Activated naive CD4-positive, alpha-beta T cell treated with anti-CD3 and anti-CD28 coated beads, Interleukin-2, amount 50 U/mL, for 72 hours (primary cell): ENCODE data around the gene SRRM4. TPM values are rescaled to one million over a fixed set of nuclear protein-coding genes. Genes with fewer than 3 reads are reported as not detected.

ENCODE experiments used
- ATAC-seq, 2 donors: fragments of 150-1000 bp; cut with Tn5 transposase; 2 replicates each; pipeline ENCODE4 v1.10.0; 2021; ENCODE audit warnings: mild to moderate bottlenecking in 2 of 2, moderate library complexity in 2 of 2
- DNase-seq, 2 donors: peaks; one replicate each; pipeline ENCODE4 v3.0.0; 2021 to 2022; ENCODE audit warnings: low spot score in 2 of 2
- H3K27ac Mint-ChIP-seq, 2 donors: one replicate each; pipeline ENCODE4 v1.8.0; 2022; ENCODE audit warnings: mild to moderate bottlenecking in 2 of 2, mixed read lengths in 2 of 2
- H3K36me3 Mint-ChIP-seq, 2 donors: one replicate each; pipeline ENCODE4 v1.8.0; 2022; ENCODE audit warnings: mixed read lengths in 2 of 2
- H3K9me3 Mint-ChIP-seq, 2 donors: one replicate each; pipeline ENCODE4 v1.8.0; 2022; ENCODE audit warnings: mixed read lengths in 2 of 2
- total RNA-seq, 2 donors: library from RNA; stranded (reverse); gene quantifications; one replicate each; pipeline ENCODE4 v1.2.3, GENCODE V29; 2022

The SRRM4 gene
- total RNA-seq, 2 donors from 2014 or later = not detected

DNA sequence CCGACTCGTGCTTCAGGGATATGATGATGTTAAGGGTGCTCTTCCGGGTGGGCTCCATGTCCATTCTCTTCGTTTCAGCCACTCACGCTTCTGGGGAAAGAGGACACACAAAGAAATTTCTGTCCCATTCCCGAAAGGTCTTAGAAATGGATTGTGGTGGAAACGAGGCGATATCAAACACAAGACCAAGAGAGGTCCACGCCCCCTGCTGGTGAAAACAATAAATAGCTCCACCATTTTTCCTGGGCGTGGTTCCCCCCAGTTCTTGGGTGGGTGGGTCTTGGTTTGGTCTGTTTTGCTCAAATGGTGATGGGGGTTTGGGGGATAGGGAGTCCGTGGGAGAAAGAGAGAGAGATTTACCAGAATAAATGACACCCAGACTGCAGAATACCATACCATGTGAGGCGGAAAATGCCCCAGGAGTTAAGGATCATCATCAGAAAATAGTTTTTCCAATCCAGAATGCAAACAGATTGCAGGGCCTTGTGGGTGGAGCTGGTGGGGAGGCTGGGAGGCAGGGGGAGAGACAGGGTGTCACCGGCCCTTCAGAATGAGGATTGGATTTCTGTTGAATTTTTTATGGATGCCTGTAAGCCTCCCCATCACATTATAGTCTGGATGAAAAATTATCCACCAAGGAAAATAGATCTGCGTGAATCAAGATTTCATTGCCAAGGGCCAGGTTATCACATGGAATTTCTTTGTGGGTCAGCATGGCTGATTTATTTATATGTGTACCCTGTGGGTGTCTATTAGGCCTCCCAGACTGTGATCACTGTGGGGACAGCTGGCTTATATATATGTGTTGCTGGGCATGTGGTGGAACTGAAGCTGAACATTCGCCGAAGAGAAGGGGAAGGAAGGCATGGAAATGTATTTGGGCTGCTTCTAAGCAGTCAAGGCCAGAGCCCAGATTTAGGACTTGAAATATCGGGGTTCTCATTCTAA, 55.8 kb downstream of the SRRM4 start:
- Mint-ChIP-seq H3K36me3 (no peaks in the 10 kb centered on the region), H3K27ac (no peak overlapping the region), H3K9me3 (no peaks in the 10 kb centered on the region)

DNA sequence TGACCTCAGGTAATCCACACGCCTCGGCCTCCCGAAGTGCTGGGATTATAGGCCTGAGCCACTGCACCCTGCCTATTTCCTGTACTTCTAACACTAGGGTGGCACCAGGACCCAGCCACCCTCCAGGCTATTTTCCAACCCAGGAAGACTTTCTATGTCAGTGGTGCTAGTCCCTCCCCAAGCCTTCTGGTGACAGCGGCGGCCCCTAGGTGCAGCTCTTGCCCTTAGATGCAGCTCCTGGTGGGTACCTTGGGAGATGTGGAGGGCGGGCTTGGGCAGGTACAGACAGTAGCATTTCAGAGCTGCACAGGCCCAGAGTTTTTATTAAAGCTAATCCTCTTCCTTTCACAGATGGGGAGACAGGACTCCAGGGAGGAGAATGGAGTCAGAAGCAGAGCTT, 62.8 kb downstream of the SRRM4 start:
- DNase-seq = no peak
- H3K9me3 Mint-ChIP-seq = peaks cover 0 to 4% of the 10 kb centered on the region in 2 donors
- no peaks in the 10 kb centered on the region for H3K36me3 Mint-ChIP-seq
- ATAC-seq = no peak
- H3K27ac Mint-ChIP-seq = no peak overlapping the region

More for the DNA sequence above, 55.8 kb downstream of the SRRM4 start:
- ATAC-seq (no peak), DNase-seq (peak in 1 of 2 donors; percentile 32)

DNA sequence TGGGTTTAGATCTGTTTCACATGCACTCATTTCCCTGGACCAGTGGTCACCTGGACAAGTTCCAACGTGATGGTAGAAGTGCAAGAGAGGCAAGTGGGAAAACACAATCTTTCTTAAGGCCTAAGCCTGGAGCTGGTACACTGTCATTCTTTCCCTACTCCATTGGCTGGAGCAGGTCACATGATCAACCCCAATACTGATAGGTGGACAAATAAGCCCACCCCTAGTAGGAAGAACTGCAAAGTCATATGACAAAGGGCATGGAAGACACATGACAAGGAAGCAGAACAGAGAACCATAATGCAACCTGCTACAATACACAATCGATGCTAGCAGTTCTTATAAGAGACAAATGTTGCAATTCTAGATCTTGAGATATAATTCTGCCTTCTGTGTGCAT, 66.3 kb downstream of the SRRM4 start:
- Mint-ChIP-seq H3K36me3 (no peaks in the 10 kb centered on the region), H3K27ac (no peak overlapping the region), H3K9me3 (peaks cover 0 to 7% of the 10 kb centered on the region in 2 donors)
- DNase-seq (no peak), ATAC-seq (no peak)

DNA sequence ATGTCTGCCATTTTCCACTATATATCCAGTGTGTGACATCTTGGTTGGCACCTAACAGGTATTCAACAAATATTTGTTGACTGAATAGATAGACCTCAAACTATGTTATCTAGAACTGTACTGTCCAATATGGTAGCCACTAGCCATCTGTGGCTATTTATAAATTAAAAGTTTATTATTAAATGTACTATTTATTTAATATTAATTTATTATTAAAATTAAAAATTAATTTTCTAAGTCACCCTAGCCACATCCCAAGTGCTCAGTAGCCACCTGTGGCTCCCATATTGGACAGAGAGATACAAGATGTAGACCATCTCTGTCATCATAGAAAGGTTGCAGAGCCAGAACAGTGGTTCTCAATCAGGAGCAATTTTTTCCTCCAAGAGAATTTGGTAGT, 69.3 kb downstream of the SRRM4 start:
- H3K9me3 Mint-ChIP-seq = peaks cover 0 to 12% of the 10 kb centered on the region in 2 donors
- DNase-seq (no peak), ATAC-seq (no peak)
- H3K36me3 Mint-ChIP-seq = no peaks in the 10 kb centered on the region
- no peak overlapping the region for H3K27ac Mint-ChIP-seq

- Mint-ChIP-seq H3K9me3 (peaks cover 0 to 12% of the 10 kb centered on the region in 2 donors), H3K36me3 (no peaks in the 10 kb centered on the region), H3K27ac (no peak overlapping the region)
- no peak for DNase-seq
- ATAC-seq = no peak
Measured at GRCh38 chr12:119051474-119051873, 70.1 kb downstream of the SRRM4 start.

- ATAC-seq (no peak), DNase-seq (no peak)
- H3K36me3 Mint-ChIP-seq = no peaks in the 10 kb centered on the region
- H3K27ac Mint-ChIP-seq = no peak overlapping the region
- H3K9me3 Mint-ChIP-seq = peaks cover 0 to 12% of the 10 kb centered on the region in 2 donors
Measured at GRCh38 chr12:119052001-119052400, 70.7 kb downstream of the SRRM4 start.

GRCh38 chr12:119055977-119056376, 74.6 kb downstream of the SRRM4 start:
- H3K9me3 Mint-ChIP-seq = peaks cover 5 to 9% of the 10 kb centered on the region in 2 donors
- no peaks in the 10 kb centered on the region for H3K36me3 Mint-ChIP-seq
- ATAC-seq = no peak
- no peak overlapping the region for H3K27ac Mint-ChIP-seq
- no peak for DNase-seq

DNA sequence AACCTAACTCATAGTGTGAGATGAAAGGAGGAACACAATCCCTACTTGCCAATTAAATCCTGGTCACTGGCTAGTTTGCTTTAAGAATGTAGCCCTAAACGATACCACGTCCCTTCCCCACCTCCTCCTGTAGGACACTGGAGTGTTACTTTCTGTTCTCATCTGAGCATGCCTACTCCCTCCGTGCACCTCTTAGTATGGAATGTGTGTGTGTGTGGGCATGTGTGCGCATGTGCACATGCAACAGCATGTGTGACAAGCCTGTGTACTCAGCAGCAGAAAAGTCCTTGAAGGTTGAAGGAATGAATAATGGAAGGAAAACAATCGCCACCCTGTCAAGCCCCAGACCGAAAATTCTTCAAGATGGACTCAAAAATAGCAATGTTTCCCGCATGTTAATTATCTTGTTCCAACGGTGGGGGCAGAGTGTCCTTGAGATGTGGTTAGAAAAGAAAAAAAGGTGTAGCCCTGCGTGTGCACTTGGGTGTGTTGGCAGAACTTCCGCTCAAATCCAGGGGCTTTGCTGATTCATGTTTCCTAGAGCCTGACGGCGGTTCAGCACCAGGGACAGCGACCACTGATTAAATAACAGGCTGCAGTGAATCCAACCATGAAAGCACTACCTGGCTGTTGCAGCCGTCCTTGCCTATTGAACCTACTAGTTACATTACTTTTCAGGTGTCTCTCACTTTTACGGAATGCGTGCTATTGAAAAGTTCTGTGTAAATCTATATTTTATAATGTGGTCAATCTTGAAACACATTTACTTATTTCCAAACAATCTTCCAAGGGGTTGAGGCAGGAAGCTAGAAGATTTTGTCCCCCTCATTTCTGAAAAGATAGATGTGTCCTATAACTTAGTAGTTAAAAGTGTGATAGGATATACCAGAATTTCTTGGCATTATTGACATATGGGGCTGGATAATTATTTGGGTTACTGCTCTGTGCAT, 79.8 kb downstream of the SRRM4 start:
- no peaks in the 10 kb centered on the region for H3K36me3 Mint-ChIP-seq
- H3K9me3 Mint-ChIP-seq = peaks cover 6 to 7% of the 10 kb centered on the region in 2 donors
- peak in 1 of 2 donors; percentile 17 for DNase-seq
- ATAC-seq = no peak
- H3K27ac Mint-ChIP-seq = no peak overlapping the region

DNA sequence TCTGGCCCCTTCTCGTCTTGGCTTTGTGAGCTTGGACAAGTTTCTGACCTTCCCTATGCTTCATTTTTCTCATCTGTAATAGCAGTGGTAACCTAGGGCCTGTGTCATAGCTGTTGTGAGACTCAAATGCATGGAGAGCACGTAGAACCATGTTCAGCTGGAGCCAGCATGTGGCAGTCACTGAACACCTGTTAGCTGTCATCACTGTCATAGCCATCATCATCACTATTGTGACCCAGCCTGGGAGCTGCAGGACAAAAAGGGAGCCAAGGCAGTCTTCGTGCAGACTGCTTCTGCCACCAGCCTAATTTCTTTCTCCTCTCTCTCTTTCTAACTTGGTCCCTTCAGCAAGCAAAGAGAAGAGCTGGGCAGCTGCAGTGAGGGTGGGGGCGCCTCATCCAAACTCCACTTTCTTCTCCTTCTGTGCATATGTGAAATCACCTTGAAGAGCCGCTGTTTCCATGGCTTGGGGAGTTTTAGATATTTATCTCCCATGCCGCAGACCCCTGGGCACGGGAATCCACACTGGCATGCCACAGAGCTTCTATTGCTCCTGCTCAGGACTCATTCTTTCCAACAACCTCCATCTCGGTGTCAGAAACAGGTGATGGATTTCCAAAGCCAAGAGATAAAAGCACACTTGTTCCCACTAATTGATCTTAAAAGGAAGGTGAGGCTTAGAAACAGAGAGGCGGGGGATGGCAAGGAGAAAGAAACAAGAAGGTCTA, 87.0 kb downstream of the SRRM4 start:
- Mint-ChIP-seq H3K27ac (no peak overlapping the region), H3K9me3 (peaks cover 4% of the 10 kb centered on the region in 2 donors), H3K36me3 (no peaks in the 10 kb centered on the region)
- ATAC-seq (no peak), DNase-seq (no peak)

- no peak for DNase-seq
- Mint-ChIP-seq H3K9me3 (peaks cover 4% of the 10 kb centered on the region in 2 donors), H3K36me3 (no peaks in the 10 kb centered on the region), H3K27ac (no peak overlapping the region)
- ATAC-seq = no peak
Measured at GRCh38 chr12:119069147-119069642, 87.9 kb downstream of the SRRM4 start.

DNA sequence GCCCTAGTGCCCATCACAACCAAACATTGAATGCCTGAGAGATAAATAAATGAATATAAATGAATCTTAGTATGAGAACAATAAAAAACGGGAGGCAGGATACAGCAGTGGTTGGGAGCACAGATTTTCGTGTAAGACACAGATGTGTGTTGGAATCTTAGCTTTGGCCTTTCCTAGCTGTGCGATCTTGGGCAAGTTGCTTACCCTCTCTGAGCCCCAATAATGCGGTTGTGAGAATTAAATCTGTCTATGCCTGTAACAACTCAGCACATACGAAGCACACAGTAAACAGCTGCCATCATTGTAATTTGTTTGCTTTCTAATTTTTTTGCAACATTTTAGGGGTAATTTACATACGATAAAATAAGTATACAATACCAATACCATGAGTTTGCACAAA, 89.8 kb downstream of the SRRM4 start:
- Mint-ChIP-seq H3K9me3 (peaks cover 4% of the 10 kb centered on the region in 2 donors), H3K36me3 (no peaks in the 10 kb centered on the region), H3K27ac (no peak overlapping the region)
- no peak for ATAC-seq
- no peak for DNase-seq

- Mint-ChIP-seq H3K27ac (no peak overlapping the region), H3K36me3 (no peaks in the 10 kb centered on the region), H3K9me3 (peaks cover 4% of the 10 kb centered on the region in 2 donors)
- DNase-seq = no peak
- no peak for ATAC-seq
Measured at GRCh38 chr12:119071638-119072231, 90.4 kb downstream of the SRRM4 start.

GRCh38 chr12:119072440-119072839, 91.1 kb downstream of the SRRM4 start:
- H3K9me3 Mint-ChIP-seq = peaks cover 0 to 4% of the 10 kb centered on the region in 2 donors
- H3K36me3 Mint-ChIP-seq = no peaks in the 10 kb centered on the region
- no peak overlapping the region for H3K27ac Mint-ChIP-seq
- no peak for DNase-seq
- no peak for ATAC-seq

DNA sequence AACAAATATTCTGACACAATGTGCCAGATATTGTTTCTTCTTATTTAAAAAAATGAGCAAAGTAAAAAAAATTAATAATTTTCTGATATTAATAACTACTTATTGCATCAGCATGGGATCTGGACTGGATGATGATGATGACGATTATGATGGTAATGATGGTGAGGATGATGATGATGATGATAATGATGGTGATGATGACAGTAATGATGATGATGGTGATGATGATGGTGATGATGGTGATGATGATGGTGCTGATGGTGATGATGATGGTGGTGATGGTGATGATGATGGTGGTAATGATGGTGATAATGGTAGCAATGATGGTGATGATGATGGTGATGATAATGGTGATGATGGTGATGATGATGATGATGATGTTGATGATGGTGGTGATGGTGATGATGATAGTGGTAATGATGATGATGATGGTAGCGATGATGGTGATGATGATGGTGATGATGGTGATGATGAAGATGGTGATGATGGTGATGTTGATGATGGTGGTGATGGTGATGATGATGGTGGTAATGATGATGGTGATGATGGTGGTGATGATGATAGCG, 94.0 kb downstream of the SRRM4 start:
- Mint-ChIP-seq H3K36me3 (no peaks in the 10 kb centered on the region), H3K9me3 (no peaks in the 10 kb centered on the region), H3K27ac (no peak overlapping the region)
- DNase-seq = no peak
- ATAC-seq = no peak

GRCh38 chr12:119075918-119076317, 94.6 kb downstream of the SRRM4 start:
- no peaks in the 10 kb centered on the region for H3K36me3 Mint-ChIP-seq
- ATAC-seq (no peak), DNase-seq (no peak)
- H3K27ac Mint-ChIP-seq = no peak overlapping the region
- peaks cover 0 to 3% of the 10 kb centered on the region in 2 donors for H3K9me3 Mint-ChIP-seq

GRCh38 chr12:119079530-119079929, 98.2 kb downstream of the SRRM4 start:
- no peak for DNase-seq
- no peak overlapping the region for H3K27ac Mint-ChIP-seq
- no peak for ATAC-seq
- no peaks in the 10 kb centered on the region for H3K36me3 Mint-ChIP-seq
- peaks cover 0 to 9% of the 10 kb centered on the region in 2 donors for H3K9me3 Mint-ChIP-seq
